HepG2 (cell line): ENCODE data around the gene ZNF747. TPM values are rescaled to one million over a fixed set of nuclear protein-coding genes. Genes with fewer than 3 reads are reported as not detected.

Experiments used
- ATAC-seq: fragments of 200-7000 bp; cut with Tn5 transposase; 3 replicates; pipeline ENCODE4 v1.9.1; 2020; ENCODE audit warnings: mild to moderate bottlenecking, moderate library complexity
- BruUV-seq: library from RNA; stranded (reverse); fragments of 400-500 nt; replicated peaks from 2 replicates; lab custom pipeline; 2021; lab: Mats Ljungman, UMichigan
- CTCF ChIA-PET: fragments of 300-600 bp; formaldehyde crosslinking; extraction: SDS; loops from one replicate; lab custom pipeline; 2021; ENCODE audit warnings: low total read pairs, inconsistent platforms, low intra/inter-chr PET ratio; lab: Yijun Ruan, JAX
- POLR2A ChIA-PET: fragments of 350-600 bp; sonication (Branson Sonifier 250); formaldehyde crosslinking; loops from one replicate; lab custom pipeline; 2020; ENCODE audit warnings: antibody characterized with exemption, inconsistent platforms; lab: Yijun Ruan, JAX
- DNase-seq: peaks from one replicate; pipeline ENCODE4 v3.0.0-alpha.2; 2015; ENCODE audit warnings: low spot score
- FAIRE-seq: peaks from 3 replicates; lab custom pipeline; 2011; peaks lifted over from hg19 to GRCh38; lab: Jason Lieb, UNC
- H2AFZ ChIP-seq: one replicate; pipeline ENCODE4 v1.6.1; 2011; ENCODE audit warnings: low read length, inconsistent platforms
- H3K27ac ChIP-seq: fragments of 300-600 bp; 3 replicates; pipeline ENCODE4 v1.8.0; 2011; ENCODE audit warnings: mixed run types, mild to moderate bottlenecking, mixed read lengths, low read length, inconsistent platforms; ENCODE audit not compliant: insufficient read depth; ENCODE audit errors: extremely low read length
- H3K27me3 ChIP-seq, 2 experiments: fragments of 200-600 bp in 1 of 2; 2 replicates in 1 of 2; 3 replicates in 1 of 2; pipeline versions ENCODE4 v1.6.0 to v1.8.0; 2011; ENCODE audit warnings: low read length in 2 of 2, mild to moderate bottlenecking in 2 of 2, moderate library complexity in 2 of 2, inconsistent platforms in 1 of 2; ENCODE audit not compliant: insufficient read depth in 2 of 2, control insufficient read depth in 1 of 2
- H3K36me3 ChIP-seq, 2 experiments: fragments of 200-600 bp in 1 of 2; replicated peaks in 1 of 2; 2 replicates in 1 of 2; 3 replicates in 1 of 2; pipeline versions ENCODE4 v1.5.1 to v1.8.0; 2011; ENCODE audit warnings: low read length in 2 of 2, inconsistent platforms in 1 of 2; ENCODE audit not compliant: insufficient read depth in 2 of 2, control insufficient read depth in 1 of 2
- H3K4me1 ChIP-seq: 2 replicates; pipeline ENCODE4 v1.5.1; 2012; ENCODE audit warnings: low read length, inconsistent platforms; ENCODE audit not compliant: insufficient read depth
- H3K4me2 ChIP-seq: 2 replicates; pipeline ENCODE4 v1.6.0; 2011; ENCODE audit warnings: low read depth, low read length, inconsistent platforms
- H3K4me3 ChIP-seq, 3 experiments: fragments of 200-600 bp in 1 of 3; sonication (generic), shearing (Covaris generic) in 1 of 3; replicated peaks in 1 of 3; 2 replicates each; pipeline ENCODE4 v1.5.1; 2011 to 2016; ENCODE audit warnings: low read length in 3 of 3, inconsistent platforms in 2 of 3, low read depth in 2 of 3, mild to moderate bottlenecking in 2 of 3, control low read depth in 1 of 3, mixed read lengths in 1 of 3; ENCODE audit not compliant: insufficient read depth in 1 of 3
- H3K79me2 ChIP-seq: one replicate; pipeline ENCODE4 v1.6.1; 2011; ENCODE audit warnings: low read length, inconsistent platforms; ENCODE audit not compliant: insufficient read depth
- H3K9ac ChIP-seq: 2 replicates; pipeline ENCODE4 v1.6.0; 2011; ENCODE audit warnings: mild to moderate bottlenecking, low read depth, low read length, inconsistent platforms; ENCODE audit not compliant: insufficient read depth
- H3K9me3 ChIP-seq: 2 replicates; pipeline ENCODE4 v1.5.1; 2012; ENCODE audit warnings: mild to moderate bottlenecking, low read length
- H4K20me1 ChIP-seq: 2 replicates; pipeline ENCODE4 v1.6.0; 2011; ENCODE audit warnings: inconsistent platforms, mild to moderate bottlenecking, low read length, moderate library complexity; ENCODE audit not compliant: insufficient read depth
- AHR ChIP-seq: IDR thresholded peaks from 2 replicates; pipeline ENCODE4 v1.6.1; 2018; ENCODE audit warnings: missing genetic modification reagents, missing compliant biosample characterization
- WGBS: methylation state at CpG from one replicate; pipeline ENCODE4 v1.1.6; 2017; ENCODE audit warnings: low lambda C conversion rate; 5-methylcytosine and 5-hydroxymethylcytosine counted together
- in situ Hi-C: cut with HindIII; loops from 2 replicates; pipeline ENCODE4 v1.10.0; 2017; ENCODE audit warnings: low pct_unique_long_range_greater_than_20kb; ENCODE audit not compliant: extremely low pct_ligation_motif_present
- intact Hi-C: fragments of 100-400 bp; cut with micrococcal nuclease; formaldehyde crosslinking; loops from one replicate; pipeline ENCODE4 v1.10.0; 2022; ENCODE audit not compliant: unreplicated experiment
- polyA plus RNA-seq, 8 experiments: library from polyadenylated mRNA; depleted of rRNA in 3 of 8; stranded (reverse) in 7 of 8; unstranded in 1 of 8; fragments of >200 nt; fragmentation: Illumina TruSeq in 4 of 8; extraction: Trizol in 4 of 8; gene quantifications; 2 replicates each; pipeline versions ENCODE4 v1.2.1 to v1.2.3, GENCODE V29; 2011 to 2016; ENCODE audit warnings: low read depth in 4 of 8, missing spikeins in 1 of 8, mixed read lengths in 1 of 8; ENCODE audit not compliant: insufficient read depth in 1 of 8
- total RNA-seq, 5 experiments: library from RNA; depleted of rRNA; stranded (reverse); fragments of >200 nt; fragmentation: Illumina TruSeq; extraction: Trizol; gene quantifications; 2 replicates each; pipeline ENCODE4 v1.2.3, GENCODE V29; 2016; ENCODE audit warnings: low read depth in 1 of 5
- TF ChIP-seq, protein P1 (sequence below): sonication (generic); formaldehyde crosslinking; IDR thresholded peaks from 2 replicates; pipeline ENCODE4 v1.4.0; 2020; ENCODE audit warnings: missing genetic modification reagents

ZNF747 gene
- total and polyA plus RNA-seq, 2 of the 13 experiments (the other 11 are each of a cell fraction or from before 2014, with no cell fraction given), result 7.2 to 10.2 TPM

DNA sequence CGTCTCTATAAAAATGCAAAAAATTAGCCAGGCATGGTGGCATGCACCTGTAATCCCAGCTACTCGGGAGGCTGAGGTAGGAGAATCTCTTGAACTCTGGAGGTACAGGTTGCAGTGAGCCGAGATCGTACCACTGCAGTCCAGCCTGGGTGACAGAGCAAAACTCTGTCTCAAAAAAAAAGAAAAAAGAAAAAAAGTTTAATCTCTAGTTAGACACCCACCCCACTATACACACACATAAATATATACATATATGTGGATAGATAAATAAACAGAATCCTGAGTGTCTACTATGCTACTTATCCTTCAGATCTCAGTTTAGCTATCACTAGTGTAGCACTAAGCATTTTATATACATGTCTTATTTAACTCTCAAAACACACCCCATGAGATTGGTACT is 43.4 kb downstream of the ZNF747 start:
- no peak for TF ChIP-seq AHR (CRISPR knock-in tag)
- TF ChIP-seq, protein P1, sequence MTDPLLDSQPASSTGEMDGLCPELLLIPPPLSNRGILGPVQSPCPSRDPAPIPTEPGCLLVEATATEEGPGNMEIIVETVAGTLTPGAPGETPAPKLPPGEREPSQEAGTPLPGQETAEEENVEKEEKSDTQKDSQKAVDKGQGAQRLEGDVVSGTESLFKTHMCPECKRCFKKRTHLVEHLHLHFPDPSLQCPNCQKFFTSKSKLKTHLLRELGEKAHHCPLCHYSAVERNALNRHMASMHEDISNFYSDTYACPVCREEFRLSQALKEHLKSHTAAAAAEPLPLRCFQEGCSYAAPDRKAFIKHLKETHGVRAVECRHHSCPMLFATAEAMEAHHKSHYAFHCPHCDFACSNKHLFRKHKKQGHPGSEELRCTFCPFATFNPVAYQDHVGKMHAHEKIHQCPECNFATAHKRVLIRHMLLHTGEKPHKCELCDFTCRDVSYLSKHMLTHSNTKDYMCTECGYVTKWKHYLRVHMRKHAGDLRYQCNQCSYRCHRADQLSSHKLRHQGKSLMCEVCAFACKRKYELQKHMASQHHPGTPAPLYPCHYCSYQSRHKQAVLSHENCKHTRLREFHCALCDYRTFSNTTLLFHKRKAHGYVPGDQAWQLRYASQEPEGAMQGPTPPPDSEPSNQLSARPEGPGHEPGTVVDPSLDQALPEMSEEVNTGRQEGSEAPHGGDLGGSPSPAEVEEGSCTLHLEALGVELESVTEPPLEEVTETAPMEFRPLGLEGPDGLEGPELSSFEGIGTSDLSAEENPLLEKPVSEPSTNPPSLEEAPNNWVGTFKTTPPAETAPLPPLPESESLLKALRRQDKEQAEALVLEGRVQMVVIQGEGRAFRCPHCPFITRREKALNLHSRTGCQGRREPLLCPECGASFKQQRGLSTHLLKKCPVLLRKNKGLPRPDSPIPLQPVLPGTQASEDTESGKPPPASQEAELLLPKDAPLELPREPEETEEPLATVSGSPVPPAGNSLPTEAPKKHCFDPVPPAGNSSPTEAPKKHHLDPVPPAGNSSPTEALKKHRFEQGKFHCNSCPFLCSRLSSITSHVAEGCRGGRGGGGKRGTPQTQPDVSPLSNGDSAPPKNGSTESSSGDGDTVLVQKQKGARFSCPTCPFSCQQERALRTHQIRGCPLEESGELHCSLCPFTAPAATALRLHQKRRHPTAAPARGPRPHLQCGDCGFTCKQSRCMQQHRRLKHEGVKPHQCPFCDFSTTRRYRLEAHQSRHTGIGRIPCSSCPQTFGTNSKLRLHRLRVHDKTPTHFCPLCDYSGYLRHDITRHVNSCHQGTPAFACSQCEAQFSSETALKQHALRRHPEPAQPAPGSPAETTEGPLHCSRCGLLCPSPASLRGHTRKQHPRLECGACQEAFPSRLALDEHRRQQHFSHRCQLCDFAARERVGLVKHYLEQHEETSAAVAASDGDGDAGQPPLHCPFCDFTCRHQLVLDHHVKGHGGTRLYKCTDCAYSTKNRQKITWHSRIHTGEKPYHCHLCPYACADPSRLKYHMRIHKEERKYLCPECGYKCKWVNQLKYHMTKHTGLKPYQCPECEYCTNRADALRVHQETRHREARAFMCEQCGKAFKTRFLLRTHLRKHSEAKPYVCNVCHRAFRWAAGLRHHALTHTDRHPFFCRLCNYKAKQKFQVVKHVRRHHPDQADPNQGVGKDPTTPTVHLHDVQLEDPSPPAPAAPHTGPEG (CRISPR knock-in tag), result no peak

More for the DNA sequence above, 43.4 kb downstream of the ZNF747 start:
- no TSS peak for BruUV-seq
- no peaks in the 10 kb centered on the region for H3K79me2 ChIP-seq
- H3K9me3 ChIP-seq, result no peaks in the 10 kb centered on the region
- H3K9ac ChIP-seq, result no peak overlapping the region
- H3K36me3 ChIP-seq, result no peaks in the 10 kb centered on the region
- 79% methylated on average over 4 of the region's 4 CpGs for WGBS
- H3K4me2 ChIP-seq, result no peak overlapping the region
- H4K20me1 ChIP-seq, result no peaks in the 10 kb centered on the region
- in situ Hi-C loops, result no loop called here
- no peak overlapping the region for H2AFZ ChIP-seq
- no peaks in the 10 kb centered on the region for H3K27me3 ChIP-seq
- no peak for FAIRE-seq
- no peak overlapping the region for H3K27ac ChIP-seq
- H3K4me1 ChIP-seq, result peaks cover 39% of the 10 kb centered on the region
- ChIA-PET CTCF (no interaction called here), POLR2A (interaction anchor here (0.5 to 2.2 kb wide), 2 partner anchors 61 to 94 kb away, joined by 3 to 8 read pairs; partner anchors contain the start of gene DCTPP1)
- ATAC-seq, result no peak
- H3K4me3 ChIP-seq, result no peak overlapping the region
- no peak for DNase-seq
- intact Hi-C loops, result no loop called here
